Measurements from ENCODE around the gene ARHGEF4.

DNA sequence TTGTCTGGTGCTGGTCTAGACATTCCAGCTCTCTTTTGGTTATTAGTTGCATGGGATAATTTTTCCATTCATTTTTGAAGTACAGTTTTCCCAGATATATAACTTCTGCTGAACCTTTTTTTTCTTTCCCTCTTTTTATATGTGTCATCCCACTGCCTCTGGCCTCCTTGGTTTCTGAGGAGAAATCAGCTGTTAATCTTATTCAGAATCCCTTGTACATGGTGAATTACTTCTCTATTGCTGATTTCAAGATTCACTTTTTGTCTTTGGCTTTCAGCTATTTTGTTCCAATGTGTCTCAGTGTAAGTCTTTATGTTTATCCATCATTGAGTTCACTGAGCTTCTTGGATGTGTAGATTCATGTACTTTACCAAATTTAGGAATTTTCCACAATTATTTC, 99.7 kb downstream of the ARHGEF4 start:
- TF ChIP-seq POLR2AphosphoS5 (IDR thresholded peaks at IDR 0.05; ENCODE audit: borderline replicate concordance, low read depth, low read length) = no peak
- no peak for TF ChIP-seq EZH2 (IDR thresholded peaks at IDR 0.05)
- TF ChIP-seq FOXP2 (optimal IDR thresholded peaks at IDR 0.05; ENCODE audit: control extremely low read depth, extremely low read length, insufficient read depth) = no peak

Measured in SK-N-MC (cell line).